Neuronal stem cell (in vitro differentiated cells): ENCODE data around the gene YY1.
A peak's percentile ranks its signal among the peaks of the same experiment; 100 is the strongest.

Source experiments
- DNase-seq: peaks from one replicate; pipeline ENCODE4 v3.0.0-alpha.2; 2013; ENCODE audit warnings: low spot score
- H2AFZ ChIP-seq: one replicate; pipeline ENCODE4 v1.6.1; 2013; ENCODE audit warnings: mild to moderate bottlenecking, low read length, inconsistent platforms
- H2AK5ac ChIP-seq: 2 replicates; pipeline ENCODE4 v1.6.1; 2013; ENCODE audit warnings: low read depth, mild to moderate bottlenecking, inconsistent platforms, low read length, moderate library complexity, mixed read lengths
- H2BK120ac ChIP-seq: 2 replicates; pipeline ENCODE4 v1.6.1; 2013; ENCODE audit warnings: low read depth, mild to moderate bottlenecking, inconsistent platforms, low read length, moderate library complexity, mixed read lengths
- H2BK12ac ChIP-seq: one replicate; pipeline ENCODE4 v1.6.1; 2013; ENCODE audit warnings: low read length, inconsistent platforms
- H2BK15ac ChIP-seq: 2 replicates; pipeline ENCODE4 v1.6.1; 2013; ENCODE audit warnings: mild to moderate bottlenecking, low read length, inconsistent platforms, mixed read lengths
- H2BK5ac ChIP-seq: one replicate; pipeline ENCODE4 v1.6.1; 2013; ENCODE audit warnings: inconsistent platforms, mild to moderate bottlenecking, low read length, moderate library complexity
- H3K14ac ChIP-seq: one replicate; pipeline ENCODE4 v1.6.1; 2013; ENCODE audit warnings: low read length, inconsistent platforms
- H3K18ac ChIP-seq: 2 replicates; pipeline ENCODE4 v1.6.1; 2013; ENCODE audit warnings: low read length, inconsistent platforms
- H3K23ac ChIP-seq: 2 replicates; pipeline ENCODE4 v1.6.1; 2013; ENCODE audit warnings: low read depth, mild to moderate bottlenecking, mixed read lengths, low read length, inconsistent platforms; ENCODE audit not compliant: poor library complexity
- H3K27ac ChIP-seq: replicated peaks from 3 replicates; pipeline ENCODE4 v1.5.1; 2013; ENCODE audit warnings: low read length, inconsistent platforms
- H3K27me3 ChIP-seq, 3 experiments: 2 replicates each; pipeline ENCODE4 v1.6.1; 2013; ENCODE audit warnings: low read length in 3 of 3, mild to moderate bottlenecking in 2 of 3, inconsistent platforms in 1 of 3, low read depth in 1 of 3, mixed read lengths in 1 of 3, moderate library complexity in 1 of 3; ENCODE audit not compliant: control insufficient read depth in 3 of 3, insufficient read depth in 3 of 3
- H3K36me3 ChIP-seq, 2 donors: replicated peaks in 1 of 2; 2 replicates each; pipeline ENCODE4 v1.6.1; 2013; ENCODE audit warnings: low read length in 2 of 2; ENCODE audit not compliant: control insufficient read depth in 2 of 2, insufficient read depth in 2 of 2
- H3K4ac ChIP-seq: 2 replicates; pipeline ENCODE4 v1.6.1; 2013; ENCODE audit warnings: inconsistent platforms, mild to moderate bottlenecking, low read length, moderate library complexity
- H3K4me1 ChIP-seq, 2 donors: 1 replicate in 1 of 2; 2 replicates in 1 of 2; pipeline ENCODE4 v1.6.1; 2013; ENCODE audit warnings: low read length in 2 of 2, low read depth in 1 of 2; ENCODE audit not compliant: control insufficient read depth in 2 of 2, insufficient read depth in 1 of 2
- H3K4me2 ChIP-seq: one replicate; pipeline ENCODE4 v1.6.1; 2013; ENCODE audit warnings: mild to moderate bottlenecking, low read length, inconsistent platforms; ENCODE audit not compliant: insufficient read depth, poor library complexity, severe bottlenecking
- H3K4me3 ChIP-seq, 2 donors: 2 replicates each; pipeline ENCODE4 v1.5.1; 2013; ENCODE audit warnings: low read length in 2 of 2, mild to moderate bottlenecking in 2 of 2, inconsistent platforms in 1 of 2, moderate library complexity in 1 of 2
- H3K79me1 ChIP-seq: one replicate; pipeline ENCODE4 v1.6.1; 2013; ENCODE audit warnings: low read depth, mild to moderate bottlenecking, inconsistent platforms, low read length, moderate library complexity
- H3K9ac ChIP-seq: one replicate; pipeline ENCODE4 v1.6.1; 2013; ENCODE audit warnings: mild to moderate bottlenecking, low read depth, low read length, inconsistent platforms; ENCODE audit not compliant: poor library complexity
- H3K9me3 ChIP-seq, 2 donors: replicated peaks in 1 of 2; 2 replicates each; pipeline versions ENCODE3 to v1.6.1; 2013; ENCODE audit warnings: low read length in 2 of 2, mild to moderate bottlenecking in 2 of 2, inconsistent platforms in 1 of 2, low read depth in 1 of 2, mixed read lengths in 1 of 2, moderate library complexity in 1 of 2; ENCODE audit not compliant: control insufficient read depth in 2 of 2, insufficient read depth in 1 of 2
- H4K8ac ChIP-seq: one replicate; pipeline ENCODE4 v1.6.1; 2013; ENCODE audit warnings: low read depth, mild to moderate bottlenecking, inconsistent platforms, low read length, moderate library complexity
- H4K91ac ChIP-seq: one replicate; pipeline ENCODE4 v1.6.1; 2013; ENCODE audit warnings: low read length, low read depth, mild to moderate bottlenecking, inconsistent platforms; ENCODE audit not compliant: poor library complexity
- WGBS, 2 donors: extraction: QIAGEN DNeasy Blood & Tissue Kit; methylation state at CpG; one replicate each; pipeline ENCODE4 v1.1.7; 2013; ENCODE audit warnings: missing lambda C conversion rate in 2 of 2, mixed read lengths in 1 of 2; ENCODE audit not compliant: insufficient read length in 2 of 2, insufficient replicate concordance in 1 of 2; ENCODE audit errors: extremely low coverage in 2 of 2; 5-methylcytosine and 5-hydroxymethylcytosine counted together

The YY1 gene

GRCh38 chr14:100239840-100240667 lies 1.1 kb downstream of the YY1 start:
- WGBS, 2 donors = no CpG with 5 or more reads among the region's 115 CpGs
- Histone ChIP-seq H2BK5ac (peak overlapping the region; percentile 96), H2AFZ (peak overlapping the region; percentile 83), H4K8ac (no peak overlapping the region), H3K14ac (peak overlapping the region; percentile 49), H3K4me1 (peaks cover 0 to 12% of the 10 kb centered on the region in 2 donors), H3K9me3 (no peaks in the 10 kb centered on the region), H4K91ac (peak overlapping the region; percentile 19), H2BK12ac (no peak overlapping the region), H3K4me2 (peak overlapping the region; percentile 73), H3K9ac (peak overlapping the region; percentile 99), H2AK5ac (peak overlapping the region; percentile 99), H2BK15ac (peak overlapping the region; percentile 94), H3K36me3 (peaks cover 0 to 33% of the 10 kb centered on the region in 2 donors), H3K23ac (no peak overlapping the region), H3K27me3 (no peaks in the 10 kb centered on the region), H2BK120ac (peak overlapping the region; percentile 91), H3K4ac (no peak overlapping the region), H3K4me3 (peak overlapping the region; percentile 99 to 100), H3K79me1 (peaks cover 8% of the 10 kb centered on the region), H3K18ac (peak overlapping the region; percentile 48), H3K27ac (peak overlapping the region; percentile 98)
- peak; percentile 84 for DNase-seq

- Histone ChIP-seq H3K4me1 (peaks cover 0 to 12% of the 10 kb centered on the region in 2 donors), H3K4me2 (peak overlapping the region; percentile 37), H3K4me3 (peak overlapping the region; percentile 90 to 99), H4K8ac (no peak overlapping the region), H3K14ac (no peak overlapping the region), H3K9me3 (no peaks in the 10 kb centered on the region), H2BK120ac (no peak overlapping the region), H3K27ac (peak overlapping the region; percentile 98), H2AK5ac (no peak overlapping the region), H3K27me3 (no peaks in the 10 kb centered on the region), H2AFZ (peak overlapping the region; percentile 75), H3K36me3 (peaks cover 0 to 34% of the 10 kb centered on the region in 2 donors), H2BK12ac (no peak overlapping the region), H3K9ac (no peak overlapping the region), H3K23ac (no peak overlapping the region), H3K4ac (no peak overlapping the region), H3K79me1 (peaks cover 8% of the 10 kb centered on the region), H4K91ac (no peak overlapping the region), H2BK5ac (no peak overlapping the region), H2BK15ac (no peak overlapping the region), H3K18ac (no peak overlapping the region)
- no peak for DNase-seq
- WGBS, 2 donors = no CpG with 5 or more reads among the region's 13 CpGs
Observed at GRCh38 chr14:100240668-100241032, 1.7 kb downstream of the YY1 start.

GRCh38 chr14:100241279-100241678 lies 2.3 kb downstream of the YY1 start:
- H3K18ac ChIP-seq = no peak overlapping the region
- H3K4me1 ChIP-seq = peaks cover 2 to 15% of the 10 kb centered on the region in 2 donors
- no peaks in the 10 kb centered on the region for H3K27me3 ChIP-seq
- H2BK5ac ChIP-seq = no peak overlapping the region
- no CpG with 5 or more reads among the region's 3 CpGs for WGBS, 2 donors
- H2BK15ac ChIP-seq = no peak overlapping the region
- peak overlapping the region in 1 of 2 donors; percentile 99 for H3K4me3 ChIP-seq
- peaks cover 11% of the 10 kb centered on the region for H3K79me1 ChIP-seq
- no peak overlapping the region for H2AK5ac ChIP-seq
- H4K8ac ChIP-seq = no peak overlapping the region
- H3K4me2 ChIP-seq = peak overlapping the region; percentile 18
- no peak overlapping the region for H4K91ac ChIP-seq
- H3K27ac ChIP-seq = no peak overlapping the region
- H3K9ac ChIP-seq = no peak overlapping the region
- DNase-seq = no peak
- no peak overlapping the region for H2BK120ac ChIP-seq
- H2AFZ ChIP-seq = no peak overlapping the region
- no peak overlapping the region for H3K4ac ChIP-seq
- no peak overlapping the region for H2BK12ac ChIP-seq
- H3K36me3 ChIP-seq = peaks cover 0 to 34% of the 10 kb centered on the region in 2 donors
- H3K9me3 ChIP-seq = no peaks in the 10 kb centered on the region
- no peak overlapping the region for H3K23ac ChIP-seq
- H3K14ac ChIP-seq = no peak overlapping the region

GRCh38 chr14:100243020-100243419 lies 4.1 kb downstream of the YY1 start:
- Histone ChIP-seq H3K36me3 (peaks cover 0 to 40% of the 10 kb centered on the region in 2 donors), H4K8ac (no peak overlapping the region), H4K91ac (no peak overlapping the region), H3K18ac (no peak overlapping the region), H3K4me1 (peaks cover 2 to 11% of the 10 kb centered on the region in 2 donors), H3K79me1 (peaks cover 13% of the 10 kb centered on the region), H2BK120ac (no peak overlapping the region), H2AFZ (no peak overlapping the region), H3K9me3 (no peaks in the 10 kb centered on the region), H2AK5ac (no peak overlapping the region), H3K9ac (no peak overlapping the region), H3K14ac (no peak overlapping the region), H3K4me2 (no peak overlapping the region), H3K23ac (no peak overlapping the region), H3K27ac (no peak overlapping the region), H3K27me3 (no peaks in the 10 kb centered on the region), H3K4me3 (no peak overlapping the region), H2BK15ac (no peak overlapping the region), H3K4ac (no peak overlapping the region), H2BK5ac (no peak overlapping the region), H2BK12ac (no peak overlapping the region)
- no CpG with 5 or more reads among the region's 3 CpGs for WGBS, 2 donors
- DNase-seq = no peak
